OCI-LY7 (cell line): ENCODE measurements around the gene BLMH.

ENCODE experiments used
- CTCF ChIP-seq: fragments of 200-600 bp; sonication (generic); conservative IDR thresholded peaks from 2 replicates; pipeline ENCODE4 v1.5.1; 2014; ENCODE audit warnings: mild to moderate bottlenecking, antibody characterized with exemption, low read length, moderate library complexity, mixed read lengths
- EZH2phosphoT487 ChIP-seq: fragments of 200-600 bp; sonication (generic); IDR thresholded peaks from 2 replicates; pipeline ENCODE4 v1.6.1; 2018; ENCODE audit warnings: low read depth, borderline replicate concordance, mild to moderate bottlenecking, mixed run types, antibody characterized with exemption, low read length, moderate library complexity, mixed read lengths

- TF ChIP-seq CTCF (no peak), EZH2phosphoT487 (no peak)
Measured at GRCh38 chr17:30200106-30200505, 91.6 kb downstream of the BLMH start.
